ENCODE data around the gene PLAC8.
"Not testable (repeated sequence)": the region's sequence is repeated elsewhere in the genome, so short reads cannot be mapped to it uniquely, and the experiment has no call there.

PLAC8 gene

DNA sequence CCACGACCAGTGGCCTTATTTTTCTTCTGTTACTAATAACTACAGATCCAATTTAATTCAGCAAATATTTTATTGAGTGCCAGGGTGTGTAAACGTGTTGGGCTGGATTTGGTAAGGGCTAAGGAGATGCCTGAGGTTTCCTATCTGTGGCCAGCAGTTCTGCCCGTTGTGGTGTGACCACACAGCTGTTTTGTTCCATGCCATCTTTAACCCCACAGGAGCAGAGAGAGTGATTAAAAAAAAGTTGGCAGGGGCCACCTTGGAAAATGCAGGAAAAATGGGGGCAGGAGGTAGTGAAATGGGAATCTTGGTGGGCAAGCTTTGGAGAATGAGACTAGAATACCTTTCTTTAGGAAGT lies 1.1 kb downstream of the PLAC8 start:
- DNase-seq (ENCODE audit: extremely low spot score, insufficient read length, low read depth) (no peak), FAIRE-seq (peak; percentile 70)

GRCh38 chr4:83112678-83113428 lies 1.7 kb downstream of the PLAC8 start:
- DNase-seq (ENCODE audit: extremely low spot score, insufficient read length, low read depth): no peak
- FAIRE-seq: no peak

DNA sequence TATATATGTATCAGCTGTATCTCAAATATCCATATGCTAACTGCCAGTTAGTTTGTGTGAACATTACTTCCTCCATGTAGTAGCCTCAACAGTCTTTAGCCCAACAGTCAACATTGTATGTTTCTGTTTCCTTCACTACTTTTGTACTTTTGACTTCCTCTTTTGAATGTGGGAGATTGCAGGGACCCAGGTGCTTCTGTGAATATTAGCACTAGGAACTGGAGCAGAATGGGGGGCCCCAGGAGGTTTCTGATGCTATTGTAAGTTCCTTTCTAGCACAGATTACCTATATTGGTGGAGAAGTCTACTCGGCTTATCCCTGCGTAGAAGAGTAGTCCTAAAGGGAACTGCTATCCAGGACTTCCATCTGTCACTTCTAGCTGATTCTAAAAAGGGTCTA lies 2.3 kb downstream of the PLAC8 start:
- FAIRE-seq: peak; percentile 95

DNA sequence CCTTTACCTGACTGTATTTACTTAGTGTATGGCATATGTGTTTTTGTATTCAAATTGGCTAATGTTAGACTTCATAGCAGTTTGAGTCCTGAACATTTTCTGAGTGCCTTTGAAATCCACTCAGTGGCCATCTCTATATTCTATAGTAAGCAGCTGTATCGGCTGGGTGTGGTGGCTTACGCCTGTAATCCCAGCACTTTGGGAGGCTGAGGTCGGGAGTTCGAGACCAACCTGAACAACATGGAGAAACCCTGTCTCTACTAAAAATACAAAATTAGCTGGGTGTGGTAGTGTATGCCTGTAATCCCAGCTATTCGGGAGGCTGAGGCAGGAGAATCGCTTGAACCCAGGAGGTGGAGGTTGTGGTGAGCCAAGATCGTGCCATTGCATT lies 2.8 kb downstream of the PLAC8 start:
- peak; percentile 58 for FAIRE-seq
- not testable (repeated sequence) for DNase-seq (ENCODE audit: extremely low spot score, insufficient read length, low read depth)

More for the DNA sequence above, 2.3 kb downstream of the PLAC8 start:
- no peak for DNase-seq (ENCODE audit: extremely low spot score, insufficient read length, low read depth)

DNA sequence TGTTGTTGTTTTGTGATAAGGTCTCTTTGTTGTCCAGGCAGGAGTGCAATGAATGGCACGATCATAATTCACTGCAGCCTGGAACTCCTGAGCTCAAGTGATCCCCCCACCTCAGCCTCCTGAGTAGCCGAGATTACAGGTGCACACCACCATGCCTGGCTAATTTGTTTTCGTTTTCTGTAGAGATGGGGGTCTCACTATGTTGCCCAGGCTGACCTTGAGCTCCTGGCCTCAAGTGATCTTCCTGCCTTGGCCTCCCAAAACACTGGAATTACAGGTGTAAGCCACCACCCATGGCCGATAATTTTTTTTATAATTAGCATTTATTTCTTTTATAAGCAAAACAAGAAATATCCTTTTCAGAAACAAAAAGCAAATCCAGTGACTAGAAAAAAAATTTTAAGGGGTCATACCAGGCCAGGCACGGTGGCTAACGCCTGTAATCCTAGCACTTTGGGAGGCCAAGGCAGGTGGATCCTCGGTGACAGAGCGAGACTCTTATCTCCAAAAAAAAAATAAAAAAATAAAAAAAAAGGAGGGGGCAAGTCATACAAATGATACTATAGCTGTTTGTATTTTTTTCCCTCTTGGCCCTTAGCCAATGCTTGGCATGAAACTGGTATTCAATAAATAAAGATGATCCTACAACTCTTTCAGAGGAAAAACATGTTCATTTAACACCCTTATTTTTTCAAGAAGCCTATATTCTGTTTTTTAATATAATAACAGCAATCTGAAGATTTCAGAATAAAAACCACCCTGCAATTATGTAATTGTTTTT lies 3.4 kb downstream of the PLAC8 start:
- FAIRE-seq (peak; percentile 12), DNase-seq (ENCODE audit: extremely low spot score, insufficient read length, low read depth) (no peak)

DNA sequence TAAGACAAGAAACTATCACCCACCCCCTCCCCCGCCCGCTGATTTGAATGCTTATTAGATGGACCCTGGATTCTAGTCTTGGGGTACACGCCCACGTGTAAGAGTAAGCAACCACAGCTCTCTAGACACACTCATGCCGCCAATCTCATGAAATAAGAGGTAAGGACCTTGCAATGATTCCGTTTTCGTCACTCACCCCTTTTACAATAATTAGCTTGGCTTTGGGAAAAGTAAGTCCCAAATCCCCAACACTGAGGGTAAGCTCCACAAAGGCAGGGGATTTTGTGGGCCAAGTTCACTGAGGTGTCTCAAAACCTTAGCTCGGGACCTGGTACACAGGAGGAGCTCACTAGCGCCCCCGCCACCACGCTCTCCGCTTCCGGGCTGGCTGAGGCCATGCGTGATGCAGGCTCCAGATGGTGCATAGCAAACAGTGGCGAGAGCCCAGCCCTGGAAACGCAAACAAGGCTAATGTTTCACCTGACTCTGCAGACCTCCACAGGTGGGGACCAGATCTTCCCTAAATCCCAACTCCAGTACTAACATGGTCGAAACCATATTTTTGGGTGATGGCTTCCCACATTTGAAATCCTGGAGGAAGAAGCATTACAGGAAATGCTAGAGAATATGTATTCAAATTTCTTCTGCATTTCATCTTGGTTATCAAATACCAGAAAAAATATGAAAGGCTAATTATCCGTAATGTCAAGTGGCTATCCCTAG lies 4.1 kb downstream of the PLAC8 start:
- peak; percentile 97 for FAIRE-seq
- DNase-seq (ENCODE audit: extremely low spot score, insufficient read length, low read depth): no peak

DNA sequence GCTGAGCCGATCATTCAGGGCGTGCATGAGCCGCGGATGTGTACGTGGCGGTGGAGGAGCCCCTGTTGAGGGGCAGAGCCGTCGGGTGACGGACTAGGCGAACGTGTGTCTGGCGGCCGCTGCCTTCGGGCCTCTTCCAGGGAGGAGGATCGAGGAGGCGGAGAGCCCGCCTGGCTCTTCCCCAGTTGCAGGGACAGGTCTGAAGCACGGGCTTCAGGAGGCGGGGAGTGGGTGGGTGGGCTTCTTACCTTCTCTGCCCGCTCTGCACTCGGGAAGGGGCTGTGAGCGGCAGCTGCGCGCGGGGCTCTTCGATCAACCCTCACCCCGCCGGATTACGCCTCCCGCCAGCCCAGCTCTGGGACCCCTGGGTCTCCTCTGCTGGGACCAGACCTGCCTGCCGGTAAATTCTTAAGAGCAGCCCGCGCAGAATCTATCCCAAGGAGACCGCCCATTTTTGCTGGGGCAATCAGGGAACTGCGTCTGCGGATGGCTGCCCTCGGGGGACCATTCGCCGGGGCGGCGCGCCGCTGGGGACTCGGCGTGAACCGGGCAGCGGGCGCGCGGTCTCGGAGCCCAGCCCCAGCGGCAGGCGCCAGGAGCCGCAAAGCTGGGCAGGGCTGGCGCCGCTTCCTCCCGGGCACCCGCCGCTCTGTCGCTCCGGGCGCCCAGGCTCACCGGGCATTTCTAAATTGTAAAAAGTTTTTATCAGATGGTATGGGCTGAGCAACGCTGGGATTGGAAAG lies 4.9 kb downstream of the PLAC8 start:
- DNase-seq (ENCODE audit: extremely low spot score, insufficient read length, low read depth) (no peak), FAIRE-seq (no peak)

- FAIRE-seq: peak; percentile 69
- DNase-seq (ENCODE audit: extremely low spot score, insufficient read length, low read depth): no peak
Observed at GRCh38 chr4:83108101-83108861, 6.2 kb downstream of the PLAC8 start.

DNA sequence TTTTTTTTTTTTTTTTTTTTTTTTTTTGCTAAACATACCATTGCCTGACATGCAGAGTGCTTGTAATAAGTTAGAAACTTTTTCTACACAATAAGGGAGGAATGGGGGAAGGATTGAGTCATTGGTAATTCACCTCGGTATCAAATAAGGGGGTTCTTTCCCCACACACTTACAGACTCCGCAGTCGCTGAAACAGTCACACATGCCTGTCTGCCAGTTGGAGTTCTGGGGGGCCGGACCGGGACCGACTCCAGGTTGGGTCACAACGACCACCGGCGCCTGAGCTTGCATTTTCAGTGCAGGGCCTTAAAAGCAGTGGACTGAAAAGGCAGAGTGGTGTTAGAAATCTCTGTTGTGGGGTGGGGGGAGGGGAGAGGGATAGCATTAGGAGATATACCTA lies 6.9 kb downstream of the PLAC8 start:
- peak; percentile 9 for FAIRE-seq

GRCh38 chr4:83104991-83105390 lies 9.5 kb downstream of the PLAC8 start:
- DNase-seq (ENCODE audit: extremely low spot score, insufficient read length, low read depth) (no peak), FAIRE-seq (no peak)

More for the DNA sequence above, 6.9 kb downstream of the PLAC8 start:
- no peak for DNase-seq (ENCODE audit: extremely low spot score, insufficient read length, low read depth)

- no peak for DNase-seq (ENCODE audit: extremely low spot score, insufficient read length, low read depth)
- no peak for FAIRE-seq
Observed at GRCh38 chr4:83096397-83096796, 18.1 kb downstream of the PLAC8 start.

- DNase-seq (ENCODE audit: extremely low spot score, insufficient read length, low read depth) (no peak), FAIRE-seq (no peak)
Observed at GRCh38 chr4:83093060-83093640, 21.4 kb downstream of the PLAC8 start.

- no peak for DNase-seq (ENCODE audit: extremely low spot score, insufficient read length, low read depth)
Observed at GRCh38 chr4:83089410-83090157, 24.9 kb downstream of the PLAC8 start.

DNA sequence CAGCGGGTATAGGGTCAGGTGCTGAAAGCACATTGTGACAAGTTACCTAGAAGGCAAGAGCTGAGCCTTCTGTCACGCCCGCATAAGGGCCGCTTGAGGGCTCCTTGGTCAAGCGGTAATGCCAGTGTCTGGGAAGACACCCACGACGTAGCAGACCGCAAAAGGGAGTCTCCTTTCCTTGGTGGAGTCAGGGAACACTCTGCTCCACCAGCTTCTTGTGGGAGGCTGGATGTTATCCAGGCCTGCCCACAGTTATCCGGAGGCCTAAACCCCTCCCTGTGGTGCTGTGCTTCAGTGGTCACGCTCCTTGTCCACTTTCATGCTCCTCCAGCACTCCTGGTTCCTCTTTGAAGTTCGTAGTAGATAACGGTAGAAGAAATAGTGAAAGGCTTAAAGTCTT lies 29.6 kb downstream of the PLAC8 start:
- FAIRE-seq: not testable (repeated sequence)

More at GRCh38 chr4:83089410-83090157, 24.9 kb downstream of the PLAC8 start:
- FAIRE-seq: no peak

DNA sequence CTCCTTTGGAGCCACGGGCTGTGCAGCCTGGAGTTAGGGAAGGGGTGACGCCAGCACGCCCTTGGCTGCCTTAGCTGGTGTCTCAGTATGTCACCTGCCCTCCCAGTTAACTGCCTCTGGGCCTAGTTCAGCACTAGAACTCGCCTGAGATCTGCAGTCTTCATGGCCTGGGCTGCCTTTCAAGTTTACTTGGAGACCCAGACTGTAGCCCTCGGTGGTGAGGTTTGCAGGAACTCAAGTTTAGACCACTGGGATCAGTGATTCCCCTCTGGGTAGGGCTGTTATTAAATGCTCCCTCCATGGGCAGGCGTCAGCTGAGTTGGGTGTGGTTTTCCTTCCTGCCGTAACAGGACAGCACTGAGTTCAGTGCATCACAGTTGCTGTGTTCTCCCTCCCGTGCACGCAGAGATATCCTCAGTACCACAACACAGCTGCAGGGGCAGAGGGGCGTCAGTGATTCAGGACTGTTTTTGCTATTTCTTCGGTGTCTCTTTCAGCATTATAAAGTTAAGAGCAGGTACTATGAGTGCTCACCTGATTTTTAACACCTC lies 30.5 kb downstream of the PLAC8 start:
- DNase-seq (ENCODE audit: extremely low spot score, insufficient read length, low read depth): no peak
- peak; percentile 64 for FAIRE-seq

More for the DNA sequence above, 29.6 kb downstream of the PLAC8 start:
- not testable (repeated sequence) for DNase-seq (ENCODE audit: extremely low spot score, insufficient read length, low read depth)

GRCh38 chr4:83082777-83083176 lies 31.8 kb downstream of the PLAC8 start:
- no peak for DNase-seq (ENCODE audit: extremely low spot score, insufficient read length, low read depth)

GRCh38 chr4:83080561-83080960 lies 34.0 kb downstream of the PLAC8 start:
- FAIRE-seq (no peak), DNase-seq (ENCODE audit: extremely low spot score, insufficient read length, low read depth) (no peak)

More at GRCh38 chr4:83082777-83083176, 31.8 kb downstream of the PLAC8 start:
- FAIRE-seq: no peak
